Kidney (tissue), 14 donors: ENCODE measurements around the gene CPVL. TPM values are rescaled to one million over a fixed set of nuclear protein-coding genes. Genes with fewer than 3 reads are reported as not detected.

Experiments used
- DNase-seq, 5 donors: peaks; one replicate each; pipeline ENCODE4 v3.0.0-alpha.2; 2013 to 2020
- FAIRE-seq: peaks from 2 replicates; lab custom pipeline; 2012; peaks lifted over from hg19 to GRCh38; lab: Jason Lieb, UNC
- H3K27ac ChIP-seq, 2 donors: one replicate each; pipeline ENCODE4 v1.7.0; 2013; ENCODE audit warnings: low read depth in 2 of 2, low read length in 2 of 2, inconsistent platforms in 1 of 2
- H3K27me3 ChIP-seq: one replicate; pipeline ENCODE4 v1.7.1; 2013; ENCODE audit warnings: low read length, inconsistent platforms; ENCODE audit not compliant: control insufficient read depth, insufficient read depth
- H3K36me3 ChIP-seq, 3 donors: one replicate each; pipeline versions ENCODE4 v1.7.0 to v1.7.1; 2013; ENCODE audit warnings: low read length in 3 of 3, control low read depth in 1 of 3, inconsistent platforms in 1 of 3; ENCODE audit not compliant: insufficient read depth in 3 of 3, control insufficient read depth in 2 of 3
- H3K4me1 ChIP-seq, 3 donors: one replicate each; pipeline versions ENCODE4 v1.7.0 to v1.7.1; 2013; ENCODE audit warnings: low read length in 3 of 3, inconsistent platforms in 1 of 3, low read depth in 1 of 3; ENCODE audit not compliant: control insufficient read depth in 2 of 3, insufficient read depth in 2 of 3
- H3K4me3 ChIP-seq, 3 donors: one replicate each; pipeline versions ENCODE4 v1.7.0 to v1.8.1; 2013; ENCODE audit warnings: low read length in 3 of 3, control low read depth in 1 of 3, inconsistent platforms in 1 of 3
- H3K9ac ChIP-seq, 3 donors: one replicate each; pipeline versions ENCODE4 v1.7.0 to v1.7.1; 2013; ENCODE audit warnings: low read length in 3 of 3, control low read depth in 1 of 3, inconsistent platforms in 1 of 3
- H3K9me3 ChIP-seq, 3 donors: one replicate each; pipeline versions ENCODE4 v1.7.0 to v1.7.1; 2013; ENCODE audit warnings: low read length in 3 of 3, control low read depth in 1 of 3, inconsistent platforms in 1 of 3; ENCODE audit not compliant: control insufficient read depth in 2 of 3, insufficient read depth in 1 of 3
- CTCF ChIP-seq: IDR thresholded peaks from 3 replicates; pipeline ENCODE4 v1.5.1; 2012; ENCODE audit warnings: mild to moderate bottlenecking, moderate library complexity, borderline replicate concordance; ENCODE audit not compliant: insufficient read depth; ENCODE audit errors: extremely low read depth
- intact Hi-C: fragments of 100-400 bp; cut with DNase I; formaldehyde crosslinking; loops from one replicate; pipeline ENCODE4 v1.11.1; 2022
- polyA plus RNA-seq: library from polyadenylated mRNA; stranded (reverse); fragments of 350-450 nt; fragmentation: Illumina TruSeq; extraction: RNeasy Lipid Tissue Mini Kit (QIAGEN cat#74804); gene quantifications from one replicate; pipeline ENCODE4 v1.2.3, GENCODE V29; 2014; ENCODE audit warnings: low read depth, low replicate concordance; ENCODE audit not compliant: insufficient read depth
- total RNA-seq: library from RNA; stranded (reverse); fragmentation: NEBNext Ultra II Directional; extraction: Animal tissue kit (Norgen Biotek cat#: 25700); gene quantifications from one replicate; pipeline ENCODE4 v1.2.1, GENCODE V29; 2021
- donor health status: control.
- donor health status: control.
- donor health status: control.
- donor health status: control.
- donor health status: control.
- donor health status: DM: yes; HTN: yes; CAD: no.
- donor health status: Normal renal cell carcinoma (clear cell type).

Gene CPVL
- total and polyA plus RNA-seq, 2 donors from 2014 or later, result 104 to 133 TPM

GRCh38 chr7:28976022-28976421 is 170.3 kb downstream of the CPVL start:
- Histone ChIP-seq H3K36me3 (no peaks in the 10 kb centered on the region), H3K27ac (no peak overlapping the region), H3K9ac (no peak overlapping the region), H3K9me3 (peaks cover 0 to 5% (median 3%) of the 10 kb centered on the region in 3 donors), H3K27me3 (no peaks in the 10 kb centered on the region), H3K4me1 (no peaks in the 10 kb centered on the region), H3K4me3 (no peak overlapping the region)
- intact Hi-C loops, result no loop called here
- DNase-seq (no peak), FAIRE-seq (no peak)
- TF ChIP-seq CTCF, result no peak

GRCh38 chr7:28973591-28973990 is 172.7 kb downstream of the CPVL start:
- H3K4me1 ChIP-seq, result no peaks in the 10 kb centered on the region
- TF ChIP-seq CTCF, result no peak
- H3K9ac ChIP-seq, result no peak overlapping the region
- no peaks in the 10 kb centered on the region for H3K36me3 ChIP-seq
- H3K9me3 ChIP-seq, result peaks cover 0 to 5% (median 3%) of the 10 kb centered on the region in 3 donors
- no peak overlapping the region for H3K4me3 ChIP-seq
- H3K27me3 ChIP-seq, result no peaks in the 10 kb centered on the region
- no peak for DNase-seq
- no peak for FAIRE-seq
- H3K27ac ChIP-seq, result no peak overlapping the region
- intact Hi-C loops, result no loop called here

GRCh38 chr7:28964056-28964455 is 182.3 kb downstream of the CPVL start:
- H3K4me1 ChIP-seq, result no peaks in the 10 kb centered on the region
- no peak overlapping the region for H3K4me3 ChIP-seq
- H3K27ac ChIP-seq, result no peak overlapping the region
- H3K27me3 ChIP-seq, result no peaks in the 10 kb centered on the region
- TF ChIP-seq CTCF, result no peak
- H3K36me3 ChIP-seq, result no peaks in the 10 kb centered on the region
- intact Hi-C loops, result no loop called here
- DNase-seq (no peak), FAIRE-seq (no peak)
- no peak overlapping the region for H3K9ac ChIP-seq
- H3K9me3 ChIP-seq, result no peaks in the 10 kb centered on the region

- intact Hi-C loops, result no loop called here
- Histone ChIP-seq H3K4me3 (no peak overlapping the region), H3K27me3 (no peaks in the 10 kb centered on the region), H3K9me3 (no peaks in the 10 kb centered on the region), H3K4me1 (peaks cover 0 to 10% (median 0%) of the 10 kb centered on the region in 3 donors), H3K36me3 (no peaks in the 10 kb centered on the region), H3K9ac (no peak overlapping the region), H3K27ac (no peak overlapping the region)
- peak in 4 of 5 donors; percentile 29 to 64 (median 44) for DNase-seq
- no peak for FAIRE-seq
- no peak for TF ChIP-seq CTCF
Observed at GRCh38 chr7:28961972-28962371, 184.4 kb downstream of the CPVL start.
